Sigmoid colon (tissue), 7 donors: ENCODE results near the gene DGKD. TPM values are rescaled to one million over a fixed set of nuclear protein-coding genes. Genes with fewer than 3 reads are reported as not detected.

Experiments used
- DNase-seq: peaks from one replicate; pipeline ENCODE4 v3.0.0-alpha.2; 2019
- H3K27ac ChIP-seq, 4 donors: fragments of 200-600 bp; sonication (generic); one replicate each; pipeline ENCODE4 v1.5.1; 2016 to 2019; ENCODE audit warnings: mild to moderate bottlenecking in 1 of 4
- H3K27me3 ChIP-seq, 3 donors: fragments of 200-600 bp; sonication (generic); one replicate each; pipeline ENCODE4 v1.5.1; 2019; ENCODE audit warnings: mild to moderate bottlenecking in 1 of 3
- H3K36me3 ChIP-seq, 4 donors: fragments of 200-600 bp; sonication (generic); one replicate each; pipeline ENCODE4 v1.5.1; 2016 to 2019
- H3K4me1 ChIP-seq, 4 donors: fragments of 200-600 bp; sonication (generic); one replicate each; pipeline ENCODE4 v1.5.1; 2017 to 2019
- H3K4me3 ChIP-seq, 4 donors: fragments of 200-600 bp; sonication (generic); one replicate each; pipeline ENCODE4 v1.5.1; 2017 to 2019; ENCODE audit warnings: mild to moderate bottlenecking in 2 of 4, moderate library complexity in 1 of 4
- H3K9me3 ChIP-seq, 4 donors: fragments of 200-600 bp in 3 of 4; sonication (generic) in 3 of 4; one replicate each; pipeline versions ENCODE4 v1.5.1 to v1.6.1; 2013 to 2019
- EP300 ChIP-seq, 4 donors: sonication (generic); formaldehyde crosslinking; IDR thresholded peaks; one replicate each; pipeline ENCODE4 v1.6.1; 2017; ENCODE audit warnings: antibody characterized with exemption in 4 of 4
- POLR2A ChIP-seq, 2 donors: fragments of 450-650 bp; IDR thresholded peaks; one replicate each; pipeline ENCODE4 v1.6.1; 2016; ENCODE audit warnings: antibody characterized with exemption in 2 of 2, mild to moderate bottlenecking in 2 of 2, moderate library complexity in 2 of 2
- POLR2AphosphoS5 ChIP-seq, 4 donors: sonication (generic); formaldehyde crosslinking; IDR thresholded peaks; one replicate each; pipeline ENCODE4 v1.6.1; 2017; ENCODE audit warnings: antibody characterized with exemption in 4 of 4
- WGBS, 2 donors: extraction: QIAGEN DNeasy Blood & Tissue Kit; methylation state at CpG; one replicate each; pipeline ENCODE4 v1.1.7; 2013; 5-methylcytosine and 5-hydroxymethylcytosine counted together
- intact Hi-C: fragments of 100-400 bp; cut with DNase I; formaldehyde crosslinking; loops from one replicate; pipeline ENCODE4 v1.15.1; 2023
- polyA plus RNA-seq, 3 donors: library from polyadenylated mRNA; stranded (reverse); fragments of 200-250 nt; gene quantifications; one replicate each; pipeline ENCODE4 v1.2.3, GENCODE V29; 2013
- total RNA-seq, 4 donors: library from RNA; depleted of rRNA; stranded (reverse); fragments of >200 nt; gene quantifications; one replicate each; pipeline ENCODE4 v1.1.0, GENCODE V29; 2016
- TF ChIP-seq, protein P1 (sequence below), 4 experiments: fragments of 450-650 bp in 3 of 4; fragments of 200-600 bp in 1 of 4; IDR thresholded peaks; one replicate each; pipeline ENCODE4 v1.5.1; 2016 to 2019; ENCODE audit warnings: antibody characterized with exemption in 4 of 4, mild to moderate bottlenecking in 3 of 4, moderate library complexity in 2 of 4
- donor health status: healthy with polysubstance abuse.
- donor health status: Bipolar disorder and iron deficiency.
- donor health status: healthy.

The DGKD gene
- total and polyA plus RNA-seq, 7 donors: 10.7 to 67.0 (median 19.7) TPM

DNA sequence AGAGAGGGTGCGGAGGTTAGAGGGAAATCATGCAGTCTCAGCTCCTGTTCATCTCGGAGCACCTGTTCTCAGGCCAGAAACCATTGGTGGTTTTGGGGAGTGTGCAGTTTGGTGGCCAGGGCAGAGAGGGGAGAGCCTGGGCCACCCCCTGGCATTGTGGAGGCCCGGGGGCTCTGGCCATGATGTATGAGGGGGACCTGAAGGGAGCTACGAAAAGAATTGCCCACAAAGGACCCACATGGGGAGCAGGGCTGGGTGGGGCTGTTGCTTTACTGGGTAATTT lies 87.7 kb downstream of the DGKD start:
- Histone ChIP-seq H3K9me3 (no peaks in the 10 kb centered on the region), H3K27ac (no peak overlapping the region), H3K4me1 (peaks cover 0 to 7% (median 1%) of the 10 kb centered on the region in 4 donors), H3K4me3 (no peak overlapping the region), H3K36me3 (peaks cover 5 to 79% (median 15%) of the 10 kb centered on the region in 4 donors), H3K27me3 (no peaks in the 10 kb centered on the region)
- TF ChIP-seq, protein P1, sequence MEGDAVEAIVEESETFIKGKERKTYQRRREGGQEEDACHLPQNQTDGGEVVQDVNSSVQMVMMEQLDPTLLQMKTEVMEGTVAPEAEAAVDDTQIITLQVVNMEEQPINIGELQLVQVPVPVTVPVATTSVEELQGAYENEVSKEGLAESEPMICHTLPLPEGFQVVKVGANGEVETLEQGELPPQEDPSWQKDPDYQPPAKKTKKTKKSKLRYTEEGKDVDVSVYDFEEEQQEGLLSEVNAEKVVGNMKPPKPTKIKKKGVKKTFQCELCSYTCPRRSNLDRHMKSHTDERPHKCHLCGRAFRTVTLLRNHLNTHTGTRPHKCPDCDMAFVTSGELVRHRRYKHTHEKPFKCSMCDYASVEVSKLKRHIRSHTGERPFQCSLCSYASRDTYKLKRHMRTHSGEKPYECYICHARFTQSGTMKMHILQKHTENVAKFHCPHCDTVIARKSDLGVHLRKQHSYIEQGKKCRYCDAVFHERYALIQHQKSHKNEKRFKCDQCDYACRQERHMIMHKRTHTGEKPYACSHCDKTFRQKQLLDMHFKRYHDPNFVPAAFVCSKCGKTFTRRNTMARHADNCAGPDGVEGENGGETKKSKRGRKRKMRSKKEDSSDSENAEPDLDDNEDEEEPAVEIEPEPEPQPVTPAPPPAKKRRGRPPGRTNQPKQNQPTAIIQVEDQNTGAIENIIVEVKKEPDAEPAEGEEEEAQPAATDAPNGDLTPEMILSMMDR (IDR thresholded peaks at IDR 0.05): no peak
- TF ChIP-seq POLR2AphosphoS5 (IDR thresholded peaks at IDR 0.05) (no peak), POLR2A (IDR thresholded peaks at IDR 0.05) (no peak), EP300 (IDR thresholded peaks at IDR 0.05) (no peak)
- DNase-seq: peak; percentile 33
- 77 to 87% methylated on average over 4 of the region's 4 CpGs for WGBS, 2 donors
- intact Hi-C loops: loop anchor here (5.0 to 10.0 kb wide), 2 partner anchors 190 to 837 kb away; partner anchors contain the start of gene ATG16L1

DNA sequence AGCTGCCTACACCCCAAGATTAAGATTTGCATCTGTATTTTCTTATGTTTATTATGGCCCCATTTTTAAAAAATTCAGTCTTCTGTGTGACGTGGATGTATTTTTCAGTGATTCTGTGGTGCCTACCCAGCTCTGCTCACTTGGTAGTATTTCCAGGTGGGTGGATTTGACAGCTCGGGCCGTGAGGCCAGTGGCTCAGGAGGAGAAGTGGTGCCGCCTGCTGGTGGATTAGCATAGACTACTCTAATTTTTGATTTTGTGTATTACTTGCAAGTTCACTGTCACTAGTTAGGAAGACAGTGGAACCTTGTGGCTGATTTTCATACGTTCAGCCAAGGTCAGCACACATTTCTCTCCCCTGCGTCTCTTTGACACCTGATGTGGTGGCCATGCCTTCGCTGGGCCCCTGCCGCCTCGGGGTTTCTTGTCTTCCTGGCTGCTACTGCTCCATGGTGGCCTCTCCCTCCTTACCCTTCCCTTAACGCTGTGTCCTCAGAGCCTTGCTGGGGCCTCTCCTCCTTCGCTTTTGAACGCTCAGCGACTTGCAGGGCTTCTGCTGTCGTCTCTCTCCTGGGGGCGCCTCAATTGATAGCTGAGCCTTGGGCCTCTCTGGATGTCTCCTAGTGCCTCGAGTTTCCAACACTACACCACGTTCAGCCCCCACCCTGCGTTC lies 89.4 kb downstream of the DGKD start:
- Histone ChIP-seq H3K9me3 (no peaks in the 10 kb centered on the region), H3K27me3 (no peaks in the 10 kb centered on the region), H3K4me3 (no peak overlapping the region), H3K4me1 (peaks cover 0 to 10% (median 1%) of the 10 kb centered on the region in 4 donors), H3K36me3 (peaks cover 6 to 79% (median 10%) of the 10 kb centered on the region in 4 donors), H3K27ac (no peak overlapping the region)
- WGBS, 2 donors: 58 to 61% methylated on average over 18 of the region's 18 CpGs
- intact Hi-C loops: loop anchor here (1.0 to 10.0 kb wide), 3 partner anchors 89 to 839 kb away; partner anchors contain the start of genes ATG16L1 and DGKD
- DNase-seq: peak; percentile 91
- TF ChIP-seq POLR2AphosphoS5 (IDR thresholded peaks at IDR 0.05): peak in 1 of 4 donors; percentile 29
- TF ChIP-seq EP300 (IDR thresholded peaks at IDR 0.05): no peak
- TF ChIP-seq, protein P1 (IDR thresholded peaks at IDR 0.05): peak; percentile 74 to 93 (median 80)
- no peak for TF ChIP-seq POLR2A (IDR thresholded peaks at IDR 0.05)

DNA sequence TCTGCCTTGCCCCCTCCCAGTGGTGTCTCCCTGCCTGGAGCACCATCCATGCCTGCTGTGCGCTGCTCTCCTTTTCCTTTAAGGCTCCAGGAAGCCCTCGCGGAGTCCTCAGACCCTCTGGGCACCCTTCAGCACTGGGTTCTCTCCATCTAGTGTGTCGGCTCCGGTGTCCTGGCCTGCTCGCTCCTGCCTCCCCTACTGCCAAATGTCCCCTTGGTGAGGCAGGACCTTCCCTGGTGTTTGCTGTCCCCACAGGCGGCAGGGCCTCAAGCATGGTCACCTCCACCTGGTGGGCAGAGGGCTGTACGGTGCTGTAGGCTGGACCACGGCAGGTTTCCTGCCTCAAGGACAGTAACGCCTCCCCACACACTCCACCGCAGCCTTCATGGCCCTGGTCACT lies 90.2 kb downstream of the DGKD start:
- 95% methylated on average over 11 of the region's 11 CpGs for WGBS, 2 donors
- DNase-seq: peak; percentile 54
- Histone ChIP-seq H3K9me3 (no peaks in the 10 kb centered on the region), H3K27ac (no peak overlapping the region), H3K27me3 (no peaks in the 10 kb centered on the region), H3K36me3 (peaks cover 6 to 79% (median 11%) of the 10 kb centered on the region in 4 donors), H3K4me3 (no peak overlapping the region), H3K4me1 (peaks cover 0 to 13% (median 1%) of the 10 kb centered on the region in 4 donors)
- intact Hi-C loops: loop anchor here (5.0 to 10.0 kb wide), 2 partner anchors 192 to 840 kb away; partner anchors contain the start of gene ATG16L1
- TF ChIP-seq POLR2A (IDR thresholded peaks at IDR 0.05): no peak
- TF ChIP-seq EP300 (IDR thresholded peaks at IDR 0.05): no peak
- TF ChIP-seq, protein P1 (IDR thresholded peaks at IDR 0.05): no peak
- TF ChIP-seq POLR2AphosphoS5 (IDR thresholded peaks at IDR 0.05): no peak

DNA sequence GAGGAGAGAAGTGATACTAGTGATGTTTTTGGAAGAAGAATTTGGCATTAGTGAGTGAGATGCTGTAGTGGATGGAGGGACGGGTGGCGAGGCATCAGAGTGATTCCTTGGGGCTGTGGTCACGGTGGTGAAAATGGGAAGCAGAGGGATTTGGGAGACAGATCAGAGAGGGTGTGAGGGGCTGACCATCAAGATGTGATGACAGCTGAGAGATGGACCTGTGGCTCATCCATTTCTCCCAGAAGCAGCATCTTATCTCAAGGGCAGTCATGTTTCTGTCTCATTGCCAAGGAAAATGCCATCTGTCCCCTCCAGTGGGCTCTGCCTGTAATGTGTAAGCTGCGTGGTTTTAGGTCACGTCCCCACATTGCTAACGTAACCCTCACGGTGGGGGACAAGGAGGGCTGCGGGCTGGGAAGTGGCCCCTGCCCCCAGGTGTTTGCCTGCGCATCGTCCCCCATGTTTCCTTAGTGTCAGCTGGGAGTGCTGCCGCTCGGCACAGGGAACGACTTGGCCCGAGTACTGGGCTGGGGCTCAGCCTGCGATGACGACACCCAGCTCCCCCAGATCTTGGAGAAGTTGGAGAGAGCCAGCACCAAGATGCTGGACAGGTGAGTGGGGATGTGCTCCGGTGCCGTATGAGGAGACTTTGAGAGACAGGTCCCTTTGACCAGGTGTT lies 91.0 kb downstream of the DGKD start:
- TF ChIP-seq POLR2A (IDR thresholded peaks at IDR 0.05) (no peak), POLR2AphosphoS5 (IDR thresholded peaks at IDR 0.05) (no peak), EP300 (IDR thresholded peaks at IDR 0.05) (no peak)
- TF ChIP-seq, protein P1 (IDR thresholded peaks at IDR 0.05): no peak
- DNase-seq: peak; percentile 8
- Histone ChIP-seq H3K4me3 (no peak overlapping the region), H3K9me3 (no peaks in the 10 kb centered on the region), H3K27ac (no peak overlapping the region), H3K4me1 (peaks cover 0 to 13% (median 1%) of the 10 kb centered on the region in 4 donors), H3K36me3 (peaks cover 12 to 80% (median 18%) of the 10 kb centered on the region in 4 donors), H3K27me3 (no peaks in the 10 kb centered on the region)
- WGBS, 2 donors: 95 to 97% methylated on average over 18 of the region's 18 CpGs
- intact Hi-C loops: loop anchor here (10.0 kb wide), 1 partner anchor 840 kb away; no protein-coding TSS in a partner anchor
